ENCODE measurements around the gene SEMA4G. TPM values are rescaled to one million over a fixed set of nuclear protein-coding genes. Genes with fewer than 3 reads are reported as not detected.
A peak's percentile ranks its signal among the peaks of the same experiment; 100 is the strongest.

SEMA4G gene
- total RNA-seq, 2 donors from 2014 or later = 10.5 to 12.5 TPM

DNA sequence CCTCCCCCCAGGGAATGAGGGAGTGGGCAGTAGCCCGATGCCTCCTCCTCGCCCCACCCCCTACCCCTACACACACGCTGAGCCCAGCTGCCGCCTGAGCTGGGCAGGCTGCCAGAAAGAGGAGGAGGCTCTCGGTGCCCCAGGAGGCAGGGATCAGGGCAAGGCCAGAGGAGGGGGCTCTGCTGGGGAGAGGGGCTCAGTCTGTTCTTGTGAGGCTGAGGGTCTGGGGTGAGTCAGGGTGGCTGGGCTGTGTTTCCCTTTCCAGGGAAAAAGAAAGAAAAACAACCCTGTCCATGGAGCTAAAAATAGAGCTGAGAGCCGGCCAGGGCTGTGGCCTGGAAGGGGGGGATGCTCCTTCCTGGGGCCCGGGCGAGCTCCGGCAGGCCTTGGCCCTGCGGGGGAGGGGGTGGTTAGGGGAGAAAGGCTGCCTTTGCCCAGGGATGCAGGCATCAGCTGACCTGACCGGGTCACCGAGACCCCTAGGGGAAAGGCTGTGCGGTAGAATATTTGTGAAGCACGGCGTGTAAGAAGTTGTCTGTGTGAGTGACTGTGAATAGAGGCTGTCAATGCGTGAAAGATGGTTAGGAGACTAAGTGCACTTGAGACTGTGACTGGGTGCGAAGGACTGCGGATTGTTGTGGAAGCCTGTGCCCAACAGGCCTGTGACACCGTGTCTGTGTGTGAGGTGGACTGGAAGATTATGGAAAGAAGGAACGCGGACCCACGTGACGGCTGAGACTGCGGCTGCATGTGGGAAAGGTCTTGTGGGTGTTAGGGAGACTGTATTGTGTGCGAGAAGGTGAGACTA is 29.1 kb downstream of the SEMA4G start:
- peak; percentile 57 for ATAC-seq
- Histone ChIP-seq H3K36me3 (replicated peaks in 1 of 2; ENCODE audit: insufficient read depth in 1 of 2, low read depth in 2 of 2) (no peaks in the 10 kb centered on the region), H3K9me3 (no peaks in the 10 kb centered on the region), H3K4me1 (peaks cover 49% of the 10 kb centered on the region), H3K4me3 (peak overlapping the region; percentile 32 to 61), H3K27me3 (no peaks in the 10 kb centered on the region), H3K27ac (peak overlapping the region; percentile 87 to 98 (median 97))
- DNase-seq = peak; percentile 84 to 91 (median 89)
- intact Hi-C loops (cut with DNase I) = no loop called here
- 1 to 3% methylated on average over 22 to 25 of the region's 25 CpGs for WGBS, 2 donors
- no peak for TF ChIP-seq POLR2A (IDR thresholded peaks at IDR 0.05)
- TF ChIP-seq, protein P1, sequence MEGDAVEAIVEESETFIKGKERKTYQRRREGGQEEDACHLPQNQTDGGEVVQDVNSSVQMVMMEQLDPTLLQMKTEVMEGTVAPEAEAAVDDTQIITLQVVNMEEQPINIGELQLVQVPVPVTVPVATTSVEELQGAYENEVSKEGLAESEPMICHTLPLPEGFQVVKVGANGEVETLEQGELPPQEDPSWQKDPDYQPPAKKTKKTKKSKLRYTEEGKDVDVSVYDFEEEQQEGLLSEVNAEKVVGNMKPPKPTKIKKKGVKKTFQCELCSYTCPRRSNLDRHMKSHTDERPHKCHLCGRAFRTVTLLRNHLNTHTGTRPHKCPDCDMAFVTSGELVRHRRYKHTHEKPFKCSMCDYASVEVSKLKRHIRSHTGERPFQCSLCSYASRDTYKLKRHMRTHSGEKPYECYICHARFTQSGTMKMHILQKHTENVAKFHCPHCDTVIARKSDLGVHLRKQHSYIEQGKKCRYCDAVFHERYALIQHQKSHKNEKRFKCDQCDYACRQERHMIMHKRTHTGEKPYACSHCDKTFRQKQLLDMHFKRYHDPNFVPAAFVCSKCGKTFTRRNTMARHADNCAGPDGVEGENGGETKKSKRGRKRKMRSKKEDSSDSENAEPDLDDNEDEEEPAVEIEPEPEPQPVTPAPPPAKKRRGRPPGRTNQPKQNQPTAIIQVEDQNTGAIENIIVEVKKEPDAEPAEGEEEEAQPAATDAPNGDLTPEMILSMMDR (IDR thresholded peaks at IDR 0.05) = no peak

DNA sequence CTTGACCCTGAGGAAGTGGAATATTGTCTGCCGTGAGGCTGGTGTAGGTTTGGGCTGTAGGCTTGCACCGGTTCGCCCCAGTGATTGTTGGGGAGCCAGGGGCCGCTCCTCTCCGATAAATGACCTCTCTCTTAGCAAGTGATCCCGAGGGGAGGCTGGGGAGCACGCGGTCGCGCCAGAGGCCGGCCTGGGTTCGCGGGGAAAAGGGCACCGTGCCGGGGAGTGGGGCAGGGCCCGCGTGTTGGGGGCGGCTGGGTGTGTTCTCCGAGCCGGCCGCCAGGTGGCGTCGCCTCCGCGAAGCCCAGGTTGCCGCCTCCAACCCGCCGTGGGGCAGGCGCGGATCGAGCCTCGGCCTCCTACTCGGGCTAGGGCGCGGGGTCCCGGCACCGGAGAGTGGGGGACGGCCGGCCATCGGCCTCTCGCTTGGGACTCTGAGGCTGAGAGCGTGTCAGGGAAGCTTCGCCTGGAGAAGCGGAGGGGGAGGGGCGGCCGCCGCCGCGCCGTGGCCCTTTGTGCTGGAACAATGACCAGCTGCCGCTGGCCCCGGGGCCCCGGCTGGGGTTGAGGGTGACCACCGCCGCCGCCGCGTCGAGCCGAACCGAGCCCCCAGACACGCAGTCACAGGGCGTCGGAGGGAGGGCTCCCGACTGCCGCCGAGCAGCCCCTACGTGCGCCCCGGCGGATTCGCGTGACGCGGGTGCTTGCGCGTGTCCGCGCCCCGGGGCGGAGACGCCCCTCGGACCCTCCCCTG is 29.9 kb downstream of the SEMA4G start:
- Histone ChIP-seq H3K27me3 (no peaks in the 10 kb centered on the region), H3K36me3 (replicated peaks in 1 of 2; ENCODE audit: insufficient read depth in 1 of 2, low read depth in 2 of 2) (no peaks in the 10 kb centered on the region), H3K4me1 (peaks cover 49% of the 10 kb centered on the region), H3K9me3 (no peaks in the 10 kb centered on the region), H3K27ac (peak overlapping the region; percentile 87 to 98 (median 97)), H3K4me3 (peak overlapping the region; percentile 18 to 31)
- ATAC-seq (peak; percentile 65), DNase-seq (peak; percentile 76 to 81 (median 80))
- TF ChIP-seq, protein P1 (IDR thresholded peaks at IDR 0.05) = peak; percentile 91 to 95 (median 93)
- peak; percentile 70 to 78 (median 74) for TF ChIP-seq POLR2A (IDR thresholded peaks at IDR 0.05)
- intact Hi-C loops (cut with DNase I) = no loop called here
- WGBS, 2 donors = 0% methylated on average over 2 to 54 of the region's 83 CpGs

DNA sequence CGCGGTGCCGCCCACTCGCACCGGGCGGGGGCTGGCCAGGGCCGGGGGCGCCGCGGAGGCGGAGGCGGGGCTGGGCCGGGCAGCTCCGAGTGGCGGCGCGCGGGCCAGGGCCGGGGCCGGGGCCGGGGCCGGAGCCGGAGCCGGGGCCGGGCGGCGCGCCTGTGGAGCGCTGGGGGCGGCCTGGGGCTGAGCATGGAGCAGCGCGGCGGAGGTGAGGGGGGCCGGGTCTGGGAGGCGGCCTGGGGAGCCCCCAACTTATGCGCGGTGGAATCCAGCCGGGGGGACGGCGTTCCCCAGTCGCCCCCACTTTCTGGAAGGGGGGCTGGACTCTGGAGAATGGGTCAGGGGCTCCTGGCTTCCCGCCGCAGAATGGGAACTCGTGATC is 30.4 kb downstream of the SEMA4G start, which contains the start of gene LZTS2:
LZTS2 (plus strand) TSS at position 67 of the 385 bp plus-strand sequence. CDS start 2,731 bp downstream, outside the sequence.
- DNase-seq (no peak), ATAC-seq (peak; percentile 41)
- WGBS, 2 donors = 0 to 1% methylated on average over 3 to 43 of the region's 44 CpGs
- H3K4me3 ChIP-seq = peak within 1 kb of the TSS; percentile 18 to 31
- peaks cover 49% of the 10 kb centered on the region for H3K4me1 ChIP-seq
- H3K27me3 ChIP-seq = no peaks in the 10 kb centered on the region
- no peaks in the 10 kb centered on the region for H3K36me3 ChIP-seq (replicated peaks in 1 of 2; ENCODE audit: insufficient read depth in 1 of 2, low read depth in 2 of 2)
- intact Hi-C loops (cut with DNase I) = no loop called here
- TF ChIP-seq, protein P1 (IDR thresholded peaks at IDR 0.05) = no peak
- TF ChIP-seq POLR2A (IDR thresholded peaks at IDR 0.05) = no peak
- no peaks in the 10 kb centered on the region for H3K9me3 ChIP-seq
- peak within 1 kb of the TSS; percentile 87 to 98 (median 97) for H3K27ac ChIP-seq

DNA sequence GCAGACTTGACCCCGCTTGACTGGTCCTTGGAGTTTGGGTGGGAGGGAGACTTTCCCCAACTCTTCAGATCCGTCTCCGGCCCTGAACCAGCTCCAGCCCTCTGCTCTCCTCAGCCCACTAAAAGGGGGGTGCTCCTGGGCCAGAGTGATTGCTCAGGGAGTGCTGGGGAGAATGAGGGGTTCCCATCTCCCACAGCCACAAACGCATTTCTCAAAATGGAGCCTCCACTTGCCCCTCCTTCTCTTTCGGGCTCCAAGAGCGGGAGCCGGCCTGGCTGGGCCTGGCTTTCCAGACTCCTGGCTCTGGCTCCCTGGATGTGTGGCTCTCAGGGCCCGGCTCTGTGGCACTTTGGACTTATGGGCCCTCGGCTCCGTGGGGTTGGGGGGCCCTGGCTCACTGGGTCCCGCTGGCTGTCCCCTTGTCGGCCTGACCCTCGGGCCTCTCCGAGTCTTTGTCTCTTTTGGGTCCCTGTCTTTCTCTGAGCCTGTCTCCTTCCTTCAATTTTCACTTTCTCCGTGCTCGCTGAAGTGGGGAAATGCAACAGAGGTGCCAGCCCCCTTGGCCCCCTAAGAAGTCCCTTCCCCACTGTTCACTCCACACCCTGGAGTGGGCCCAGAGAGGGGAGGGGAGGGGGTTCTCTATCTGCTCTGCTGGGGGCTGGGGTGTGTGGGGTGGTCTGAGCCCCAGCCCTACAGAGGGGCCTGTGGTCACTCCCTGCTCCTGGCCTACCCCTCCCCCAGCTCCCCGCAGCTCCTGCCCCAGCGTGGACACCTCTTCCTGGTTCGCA is 31.0 kb downstream of the SEMA4G start:
- H3K9me3 ChIP-seq = no peaks in the 10 kb centered on the region
- intact Hi-C loops (cut with DNase I) = no loop called here
- TF ChIP-seq, protein P1 (IDR thresholded peaks at IDR 0.05) = no peak
- H3K4me3 ChIP-seq = peak overlapping the region in 1 of 2 donors; percentile 19
- ATAC-seq (no peak), DNase-seq (peak in 3 of 4 donors; percentile 33 to 42 (median 36))
- H3K27me3 ChIP-seq = no peaks in the 10 kb centered on the region
- H3K36me3 ChIP-seq (replicated peaks in 1 of 2; ENCODE audit: insufficient read depth in 1 of 2, low read depth in 2 of 2) = peaks cover under 1 to 2% of the 10 kb centered on the region in 2 donors
- WGBS, 2 donors = 18 to 25% methylated on average over 18 to 19 of the region's 19 CpGs
- H3K27ac ChIP-seq = peak overlapping the region; percentile 81 to 98 (median 97)
- H3K4me1 ChIP-seq = peaks cover 49% of the 10 kb centered on the region

Measured in body of pancreas (tissue), 4 donors.